ENCODE data around the gene ZKSCAN8. TPM values are rescaled to one million over a fixed set of nuclear protein-coding genes. Genes with fewer than 3 reads are reported as not detected.

The ZKSCAN8 gene
- total RNA-seq, 1 donor from 2014 or later: 8.7 TPM

- H3K36me3 ChIP-seq: no peaks in the 10 kb centered on the region
- no peaks in the 10 kb centered on the region for H3K27me3 ChIP-seq
- intact Hi-C loops (cut with DNase I): no loop called here
- DNase-seq (ENCODE audit: low spot score in 2 of 2): no peak
- TF ChIP-seq, protein P1, sequence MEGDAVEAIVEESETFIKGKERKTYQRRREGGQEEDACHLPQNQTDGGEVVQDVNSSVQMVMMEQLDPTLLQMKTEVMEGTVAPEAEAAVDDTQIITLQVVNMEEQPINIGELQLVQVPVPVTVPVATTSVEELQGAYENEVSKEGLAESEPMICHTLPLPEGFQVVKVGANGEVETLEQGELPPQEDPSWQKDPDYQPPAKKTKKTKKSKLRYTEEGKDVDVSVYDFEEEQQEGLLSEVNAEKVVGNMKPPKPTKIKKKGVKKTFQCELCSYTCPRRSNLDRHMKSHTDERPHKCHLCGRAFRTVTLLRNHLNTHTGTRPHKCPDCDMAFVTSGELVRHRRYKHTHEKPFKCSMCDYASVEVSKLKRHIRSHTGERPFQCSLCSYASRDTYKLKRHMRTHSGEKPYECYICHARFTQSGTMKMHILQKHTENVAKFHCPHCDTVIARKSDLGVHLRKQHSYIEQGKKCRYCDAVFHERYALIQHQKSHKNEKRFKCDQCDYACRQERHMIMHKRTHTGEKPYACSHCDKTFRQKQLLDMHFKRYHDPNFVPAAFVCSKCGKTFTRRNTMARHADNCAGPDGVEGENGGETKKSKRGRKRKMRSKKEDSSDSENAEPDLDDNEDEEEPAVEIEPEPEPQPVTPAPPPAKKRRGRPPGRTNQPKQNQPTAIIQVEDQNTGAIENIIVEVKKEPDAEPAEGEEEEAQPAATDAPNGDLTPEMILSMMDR (IDR thresholded peaks at IDR 0.05): no peak
- H3K4me1 ChIP-seq: no peaks in the 10 kb centered on the region
- H3K27ac ChIP-seq: no peak overlapping the region
- peaks cover 4 to 26% of the 10 kb centered on the region in 2 donors for H3K9me3 ChIP-seq
- no peak overlapping the region for H3K4me3 ChIP-seq
Measured at GRCh38 chr6:28188111-28188979, 46.7 kb downstream of the ZKSCAN8 start.

- intact Hi-C loops (cut with DNase I): no loop called here
- TF ChIP-seq, protein P1 (IDR thresholded peaks at IDR 0.05): no peak
- DNase-seq (ENCODE audit: low spot score in 2 of 2): no peak
- no peaks in the 10 kb centered on the region for H3K27me3 ChIP-seq
- peaks cover 0 to 18% of the 10 kb centered on the region in 2 donors for H3K9me3 ChIP-seq
- H3K36me3 ChIP-seq: no peaks in the 10 kb centered on the region
- no peak overlapping the region for H3K4me3 ChIP-seq
- H3K4me1 ChIP-seq: no peaks in the 10 kb centered on the region
- no peak overlapping the region for H3K27ac ChIP-seq
Measured at GRCh38 chr6:28200020-28200419, 58.3 kb downstream of the ZKSCAN8 start.

GRCh38 chr6:28203201-28203600, 61.5 kb downstream of the ZKSCAN8 start:
- H3K4me1 ChIP-seq: peaks cover 0 to 2% of the 10 kb centered on the region in 2 donors
- no peak for DNase-seq (ENCODE audit: low spot score in 2 of 2)
- TF ChIP-seq, protein P1 (IDR thresholded peaks at IDR 0.05): no peak
- peaks cover 4% of the 10 kb centered on the region for H3K27me3 ChIP-seq
- no peaks in the 10 kb centered on the region for H3K36me3 ChIP-seq
- intact Hi-C loops (cut with DNase I): no loop called here
- H3K27ac ChIP-seq: no peak overlapping the region
- peaks cover 0 to 12% of the 10 kb centered on the region in 2 donors for H3K9me3 ChIP-seq
- no peak overlapping the region for H3K4me3 ChIP-seq

- no peak overlapping the region for H3K4me3 ChIP-seq
- no peaks in the 10 kb centered on the region for H3K36me3 ChIP-seq
- H3K4me1 ChIP-seq: peaks cover 0 to 2% of the 10 kb centered on the region in 2 donors
- H3K9me3 ChIP-seq: peaks cover 0 to 12% of the 10 kb centered on the region in 2 donors
- intact Hi-C loops (cut with DNase I): no loop called here
- TF ChIP-seq, protein P1 (IDR thresholded peaks at IDR 0.05): no peak
- H3K27ac ChIP-seq: no peak overlapping the region
- H3K27me3 ChIP-seq: peaks cover 19% of the 10 kb centered on the region
- no peak for DNase-seq (ENCODE audit: low spot score in 2 of 2)
Measured at GRCh38 chr6:28205879-28206278, 64.2 kb downstream of the ZKSCAN8 start.

DNA sequence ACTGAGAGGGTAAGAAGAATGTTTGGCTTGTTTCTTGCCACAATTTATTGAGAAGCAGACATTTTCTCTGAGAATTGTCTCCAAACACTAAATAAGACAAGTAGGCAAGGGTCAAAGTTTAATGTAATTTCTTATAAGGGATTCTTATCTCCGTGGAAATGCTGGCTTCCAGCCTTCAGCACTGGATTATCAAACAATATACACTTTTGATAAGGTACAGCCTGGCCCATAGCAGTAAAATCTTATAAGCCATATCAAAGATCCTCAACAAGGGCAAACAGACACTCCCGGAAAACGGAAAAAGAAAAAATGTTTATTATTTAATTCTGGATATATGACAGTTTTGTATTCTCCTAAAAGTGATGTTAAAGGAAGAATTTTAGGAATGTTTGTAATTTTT, 64.8 kb downstream of the ZKSCAN8 start:
- H3K4me3 ChIP-seq: no peak overlapping the region
- H3K4me1 ChIP-seq: peaks cover 0 to 2% of the 10 kb centered on the region in 2 donors
- no peak for DNase-seq (ENCODE audit: low spot score in 2 of 2)
- no peaks in the 10 kb centered on the region for H3K36me3 ChIP-seq
- intact Hi-C loops (cut with DNase I): no loop called here
- H3K9me3 ChIP-seq: peaks cover 0 to 12% of the 10 kb centered on the region in 2 donors
- TF ChIP-seq, protein P1 (IDR thresholded peaks at IDR 0.05): no peak
- H3K27me3 ChIP-seq: peaks cover 19% of the 10 kb centered on the region
- no peak overlapping the region for H3K27ac ChIP-seq
